Activated naive CD8-positive, alpha-beta T cell treated with anti-CD3 and anti-CD28 coated beads, Interleukin-2, amount 10 ng/mL, durations not matched to agents 7 days and 5 days (primary cell): ENCODE measurements around the gene LIPC. TPM values are rescaled to one million over a fixed set of nuclear protein-coding genes. Genes with fewer than 3 reads are reported as not detected.

Source experiments
- ATAC-seq: fragments of 150-1000 bp; cut with Tn5 transposase; one replicate; pipeline ENCODE4 v1.10.0; 2021; ENCODE audit warnings: low read depth, moderate library complexity
- POLR2A ChIA-PET: fragments of 350-600 bp; sonication (Branson Sonifier 250); formaldehyde crosslinking; loops from one replicate; lab custom pipeline; 2021; ENCODE audit warnings: antibody characterized with exemption; lab: Charles Lee
- DNase-seq: peaks from one replicate; pipeline ENCODE4 v3.0.0; 2021
- H3K27ac Mint-ChIP-seq: one replicate; pipeline ENCODE4 v1.8.0; 2022; ENCODE audit warnings: mild to moderate bottlenecking, mixed read lengths
- H3K27me3 Mint-ChIP-seq: one replicate; pipeline ENCODE4 v1.8.0; 2022; ENCODE audit warnings: mild to moderate bottlenecking, moderate library complexity, mixed read lengths
- H3K36me3 Mint-ChIP-seq: one replicate; pipeline ENCODE4 v1.8.0; 2021; ENCODE audit warnings: mild to moderate bottlenecking, mixed read lengths
- H3K4me1 Mint-ChIP-seq: one replicate; pipeline ENCODE4 v1.8.0; 2021; ENCODE audit warnings: mixed read lengths
- H3K4me3 Mint-ChIP-seq: one replicate; pipeline ENCODE4 v1.8.0; 2022; ENCODE audit warnings: mild to moderate bottlenecking, moderate library complexity, mixed read lengths
- H3K9me3 Mint-ChIP-seq: one replicate; pipeline ENCODE4 v1.8.0; 2021; ENCODE audit warnings: mixed read lengths
- total RNA-seq, 2 experiments: library from RNA; stranded (reverse); gene quantifications; one replicate each; pipeline ENCODE4 v1.2.3, GENCODE V29; 2021

LIPC gene
- total RNA-seq, 2 experiments from 2014 or later = 7.4 to 9.0 TPM

DNA sequence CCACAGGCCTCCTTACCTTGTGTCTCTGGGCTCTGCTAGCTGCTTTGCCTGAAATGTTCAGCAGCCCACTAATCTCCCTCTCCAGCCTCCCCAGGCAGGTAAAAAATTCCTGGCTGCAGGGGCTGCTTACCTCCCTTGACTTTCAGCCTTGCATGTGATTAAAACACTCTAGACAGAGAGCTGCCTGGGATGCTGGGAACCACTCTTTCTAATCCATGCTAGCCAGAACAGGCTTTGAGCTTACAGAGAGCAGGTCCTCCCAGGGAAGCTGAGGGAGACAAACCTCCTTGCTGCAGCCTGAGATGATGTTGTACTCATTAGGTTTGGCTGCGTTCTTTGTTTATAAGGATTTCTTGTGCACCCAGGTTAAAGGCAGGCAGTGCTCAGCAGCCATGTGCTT, 33.7 kb upstream of the LIPC start:
- ATAC-seq (no peak), DNase-seq (no peak)
- Mint-ChIP-seq H3K27ac (no peak overlapping the region), H3K4me3 (no peak overlapping the region), H3K9me3 (no peaks in the 10 kb centered on the region), H3K36me3 (no peaks in the 10 kb centered on the region), H3K4me1 (no peaks in the 10 kb centered on the region), H3K27me3 (peaks cover 4% of the 10 kb centered on the region)
- POLR2A ChIA-PET = no interaction called here

GRCh38 chr15:58398643-58399042, 33.1 kb upstream of the LIPC start:
- H3K4me1 Mint-ChIP-seq = no peaks in the 10 kb centered on the region
- no peak overlapping the region for H3K4me3 Mint-ChIP-seq
- DNase-seq (no peak), ATAC-seq (no peak)
- H3K36me3 Mint-ChIP-seq = no peaks in the 10 kb centered on the region
- H3K9me3 Mint-ChIP-seq = peaks cover 2% of the 10 kb centered on the region
- peaks cover 4% of the 10 kb centered on the region for H3K27me3 Mint-ChIP-seq
- POLR2A ChIA-PET = no interaction called here
- no peak overlapping the region for H3K27ac Mint-ChIP-seq

GRCh38 chr15:58399739-58400138, 32.1 kb upstream of the LIPC start:
- DNase-seq (no peak), ATAC-seq (no peak)
- H3K4me1 Mint-ChIP-seq = no peaks in the 10 kb centered on the region
- peaks cover 2% of the 10 kb centered on the region for H3K27me3 Mint-ChIP-seq
- no peaks in the 10 kb centered on the region for H3K36me3 Mint-ChIP-seq
- H3K9me3 Mint-ChIP-seq = peaks cover 2% of the 10 kb centered on the region
- no peak overlapping the region for H3K27ac Mint-ChIP-seq
- no peak overlapping the region for H3K4me3 Mint-ChIP-seq
- POLR2A ChIA-PET = no interaction called here

DNA sequence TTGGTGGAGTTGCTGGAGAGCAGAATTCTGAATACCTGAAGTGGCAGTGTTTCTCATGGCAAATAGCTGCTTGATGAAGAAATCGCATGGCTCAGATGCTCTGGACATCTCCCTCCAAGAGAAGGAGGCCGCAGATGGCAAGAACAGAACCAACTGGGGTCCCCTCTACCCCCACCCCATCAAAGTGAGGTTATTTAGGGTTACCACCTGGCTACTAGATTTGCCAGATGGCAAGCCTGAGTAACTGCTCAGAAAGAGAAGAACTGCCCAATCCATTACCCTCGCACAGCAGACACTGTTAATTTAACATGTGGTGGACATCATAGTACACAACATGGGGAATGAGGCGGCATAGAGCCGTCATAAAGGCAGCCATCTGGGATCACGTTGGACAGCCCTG, 30.5 kb upstream of the LIPC start:
- no peak overlapping the region for H3K27ac Mint-ChIP-seq
- POLR2A ChIA-PET = no interaction called here

DNA sequence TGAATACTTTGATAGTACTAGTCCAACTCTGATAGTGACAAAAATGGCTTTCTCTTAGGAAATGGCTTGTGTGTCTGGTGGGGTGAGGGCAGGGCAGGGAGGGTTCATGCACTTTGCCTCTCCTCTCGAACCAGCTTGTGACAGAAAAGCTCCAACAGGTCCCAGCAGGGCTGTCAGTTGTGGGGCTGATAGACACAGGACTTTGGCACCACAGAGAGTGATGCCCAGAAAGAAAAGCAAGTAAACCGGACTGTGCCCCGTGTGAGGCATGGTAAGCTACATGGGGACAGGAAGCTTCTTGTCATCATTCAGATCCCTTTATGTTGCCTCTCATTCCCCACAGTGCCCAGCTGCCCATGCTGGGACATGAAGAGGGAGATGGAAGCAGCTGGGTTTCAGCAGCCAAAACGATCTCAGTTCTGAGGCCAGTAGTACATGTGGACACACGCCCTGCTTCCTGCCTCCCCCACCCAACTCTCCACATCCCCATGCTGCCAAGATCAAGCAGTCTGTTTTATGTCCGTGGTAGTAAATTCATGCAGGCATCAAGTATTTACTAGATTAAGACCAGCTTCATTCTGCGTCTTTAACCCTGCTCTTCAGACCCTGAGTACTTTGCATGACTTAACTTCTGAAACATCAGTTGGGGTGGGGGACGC, 29.7 kb upstream of the LIPC start:
- Mint-ChIP-seq H3K4me1 (no peaks in the 10 kb centered on the region), H3K27me3 (peaks cover 2% of the 10 kb centered on the region), H3K4me3 (no peak overlapping the region), H3K9me3 (peaks cover 2% of the 10 kb centered on the region), H3K27ac (no peak overlapping the region), H3K36me3 (no peaks in the 10 kb centered on the region)
- ATAC-seq (no peak), DNase-seq (no peak)
- POLR2A ChIA-PET = no interaction called here

More for the DNA sequence above, 30.5 kb upstream of the LIPC start:
- Mint-ChIP-seq H3K4me3 (no peak overlapping the region), H3K27me3 (peaks cover 2% of the 10 kb centered on the region), H3K9me3 (peaks cover 2% of the 10 kb centered on the region), H3K4me1 (no peaks in the 10 kb centered on the region), H3K36me3 (no peaks in the 10 kb centered on the region)
- DNase-seq (no peak), ATAC-seq (no peak)

GRCh38 chr15:58403581-58403980, 28.2 kb upstream of the LIPC start:
- Mint-ChIP-seq H3K36me3 (peaks cover 3% of the 10 kb centered on the region), H3K27me3 (no peaks in the 10 kb centered on the region), H3K27ac (no peak overlapping the region), H3K4me1 (peaks cover 2% of the 10 kb centered on the region), H3K9me3 (peaks cover 2% of the 10 kb centered on the region), H3K4me3 (no peak overlapping the region)
- ATAC-seq (no peak), DNase-seq (no peak)
- POLR2A ChIA-PET = no interaction called here

- Mint-ChIP-seq H3K4me1 (peaks cover 3% of the 10 kb centered on the region), H3K27ac (no peak overlapping the region), H3K9me3 (peaks cover 2% of the 10 kb centered on the region), H3K27me3 (no peaks in the 10 kb centered on the region), H3K36me3 (peaks cover 3% of the 10 kb centered on the region), H3K4me3 (no peak overlapping the region)
- no peak for ATAC-seq
- POLR2A ChIA-PET = no interaction called here
- DNase-seq = no peak
Observed at GRCh38 chr15:58404020-58404419, 27.8 kb upstream of the LIPC start.

- H3K27ac Mint-ChIP-seq = no peak overlapping the region
- H3K36me3 Mint-ChIP-seq = peaks cover 3% of the 10 kb centered on the region
- H3K4me3 Mint-ChIP-seq = no peak overlapping the region
- peaks cover 2% of the 10 kb centered on the region for H3K9me3 Mint-ChIP-seq
- no peak for DNase-seq
- POLR2A ChIA-PET = no interaction called here
- H3K4me1 Mint-ChIP-seq = peaks cover 10% of the 10 kb centered on the region
- H3K27me3 Mint-ChIP-seq = no peaks in the 10 kb centered on the region
- ATAC-seq = no peak
Observed at GRCh38 chr15:58404722-58405121, 27.1 kb upstream of the LIPC start.

DNA sequence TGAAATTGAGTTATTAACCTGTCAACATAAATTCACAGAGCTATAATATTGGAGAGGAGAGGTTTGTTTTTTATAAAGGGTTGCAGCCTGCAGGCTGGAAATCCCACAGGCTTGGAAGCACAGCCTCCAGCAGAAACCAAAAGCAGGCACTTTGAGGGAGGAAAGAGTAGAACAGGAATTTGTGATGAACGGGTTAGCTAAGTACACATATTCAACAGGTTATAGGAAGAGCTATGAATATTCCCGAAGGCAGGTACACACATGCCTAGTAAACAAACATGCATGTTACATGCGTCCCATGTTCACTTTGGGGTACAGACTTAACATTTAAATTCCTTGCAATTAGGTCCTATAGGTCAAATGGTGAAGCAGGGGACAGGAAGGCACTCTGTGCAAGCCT, 25.9 kb upstream of the LIPC start:
- Mint-ChIP-seq H3K36me3 (peaks cover 3% of the 10 kb centered on the region), H3K9me3 (peaks cover 2% of the 10 kb centered on the region), H3K27ac (no peak overlapping the region), H3K4me1 (peaks cover 15% of the 10 kb centered on the region), H3K27me3 (no peaks in the 10 kb centered on the region), H3K4me3 (no peak overlapping the region)
- POLR2A ChIA-PET = no interaction called here
- no peak for ATAC-seq
- no peak for DNase-seq

DNA sequence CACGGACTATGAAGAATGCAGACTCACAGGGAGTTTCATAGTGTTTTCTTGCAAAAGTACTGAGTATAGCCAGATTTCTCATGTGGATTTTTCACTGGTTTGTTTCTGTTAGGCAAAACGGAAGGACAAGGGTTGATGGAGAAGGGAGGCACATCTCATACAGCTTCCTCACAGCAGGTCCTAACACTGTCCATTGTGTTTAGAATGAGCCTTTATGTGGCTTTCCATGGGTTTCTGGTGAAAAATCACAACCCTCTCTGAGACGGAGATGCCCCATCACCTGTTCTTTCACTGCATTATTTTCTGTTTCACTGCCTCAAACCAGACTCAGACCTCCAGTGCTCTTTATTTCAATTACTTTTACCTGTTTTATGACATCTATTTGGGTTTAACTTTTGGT, 25.0 kb upstream of the LIPC start:
- Mint-ChIP-seq H3K4me3 (no peak overlapping the region), H3K27me3 (no peaks in the 10 kb centered on the region), H3K4me1 (peaks cover 17% of the 10 kb centered on the region), H3K9me3 (peaks cover 2% of the 10 kb centered on the region), H3K27ac (no peak overlapping the region), H3K36me3 (peaks cover 3% of the 10 kb centered on the region)
- POLR2A ChIA-PET = no interaction called here
- DNase-seq = no peak
- ATAC-seq = no peak

GRCh38 chr15:58407236-58407775, 24.5 kb upstream of the LIPC start:
- DNase-seq = no peak
- H3K27me3 Mint-ChIP-seq = no peaks in the 10 kb centered on the region
- H3K9me3 Mint-ChIP-seq = peaks cover 2% of the 10 kb centered on the region
- H3K36me3 Mint-ChIP-seq = peaks cover 3% of the 10 kb centered on the region
- ATAC-seq = no peak
- peaks cover 17% of the 10 kb centered on the region for H3K4me1 Mint-ChIP-seq
- H3K4me3 Mint-ChIP-seq = no peak overlapping the region
- H3K27ac Mint-ChIP-seq = no peak overlapping the region
- POLR2A ChIA-PET = no interaction called here

DNA sequence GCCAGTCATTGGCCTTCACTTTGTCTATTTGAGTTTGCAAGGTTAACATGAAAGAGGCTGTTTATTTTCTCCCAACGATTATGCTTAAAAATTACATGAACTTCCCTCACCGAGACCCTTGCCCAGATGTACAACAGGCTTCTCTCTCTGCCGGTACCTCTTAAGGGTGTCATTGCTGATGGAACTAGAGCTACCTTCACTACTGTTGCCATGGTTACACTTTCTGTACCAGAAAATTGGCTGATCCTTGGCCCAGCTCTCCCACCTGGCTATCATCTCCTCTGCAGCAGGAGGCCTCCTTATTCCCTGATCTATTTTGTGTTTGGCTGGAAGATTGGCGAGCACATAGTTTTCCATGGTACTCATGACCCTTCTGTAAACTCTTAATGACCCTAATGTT, 24.0 kb upstream of the LIPC start:
- POLR2A ChIA-PET = no interaction called here
- no peak overlapping the region for H3K4me3 Mint-ChIP-seq
- DNase-seq = no peak
- peaks cover 3% of the 10 kb centered on the region for H3K36me3 Mint-ChIP-seq
- no peak for ATAC-seq
- no peaks in the 10 kb centered on the region for H3K27me3 Mint-ChIP-seq
- H3K9me3 Mint-ChIP-seq = peaks cover 2% of the 10 kb centered on the region
- no peak overlapping the region for H3K27ac Mint-ChIP-seq
- H3K4me1 Mint-ChIP-seq = peaks cover 17% of the 10 kb centered on the region

GRCh38 chr15:58409861-58410260, 21.9 kb upstream of the LIPC start:
- DNase-seq (no peak), ATAC-seq (peak; percentile 36)
- Mint-ChIP-seq H3K4me3 (peak overlapping the region; percentile 89), H3K9me3 (no peaks in the 10 kb centered on the region), H3K27ac (peak overlapping the region; percentile 88), H3K4me1 (peaks cover 20% of the 10 kb centered on the region), H3K27me3 (no peaks in the 10 kb centered on the region), H3K36me3 (peaks cover 18% of the 10 kb centered on the region)
- POLR2A ChIA-PET = interaction anchor here (0.6 to 2.2 kb wide), 10 partner anchors 17 to 517 kb away, joined by 3 to 19 read pairs (median 3); partner anchors contain the start of gene MINDY2

DNA sequence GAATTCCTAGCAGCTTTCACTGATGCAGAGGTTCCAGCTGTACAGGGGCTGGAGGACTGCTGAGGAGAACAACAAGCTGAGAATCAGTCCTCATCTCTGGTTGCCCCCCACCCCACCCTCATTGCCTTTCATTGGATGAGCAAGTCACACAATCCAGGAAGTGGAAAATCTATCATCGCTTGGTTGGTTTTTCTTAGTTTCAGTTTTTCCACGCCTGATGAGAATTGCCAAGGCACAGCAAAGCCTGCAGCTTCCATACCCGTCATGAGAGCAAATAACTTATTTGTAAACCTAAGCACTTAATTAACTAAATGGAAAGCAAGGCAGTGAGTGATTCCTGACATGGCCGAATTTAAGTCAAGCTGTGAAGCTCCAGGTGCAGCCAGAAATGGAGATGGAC, 21.4 kb upstream of the LIPC start:
- DNase-seq = peak; percentile 39
- POLR2A ChIA-PET = interaction anchor here (0.6 to 2.2 kb wide), 17 partner anchors 17 to 944 kb away, joined by 3 to 19 read pairs (median 3); partner anchors contain the start of genes ADAM10 and MINDY2

More for the DNA sequence above, 21.4 kb upstream of the LIPC start:
- Mint-ChIP-seq H3K36me3 (peaks cover 22% of the 10 kb centered on the region), H3K27me3 (no peaks in the 10 kb centered on the region), H3K27ac (peak overlapping the region; percentile 88), H3K4me3 (peak overlapping the region; percentile 89), H3K9me3 (peaks cover 1% of the 10 kb centered on the region), H3K4me1 (peaks cover 20% of the 10 kb centered on the region)
- peak; percentile 76 for ATAC-seq
